ENCODE data around the gene ASB1.

The ASB1 gene

GRCh38 chr2:238462782-238463396, 36.2 kb downstream of the ASB1 start:
- no peaks in the 10 kb centered on the region for H3K27me3 ChIP-seq (ENCODE audit: insufficient read depth, insufficient read length)
- no peaks in the 10 kb centered on the region for H3K36me3 ChIP-seq (ENCODE audit: insufficient read depth, insufficient read length, low read length)
- no peak for TF ChIP-seq ZNF274 (IDR thresholded peaks at IDR 0.05; ENCODE audit: low read depth, low read length)
- no peak for TF ChIP-seq SUZ12 (IDR thresholded peaks at IDR 0.05; ENCODE audit: extremely low read depth, insufficient read depth, insufficient read length)
- no peak for TF ChIP-seq YY1 (IDR thresholded peaks at IDR 0.05; ENCODE audit: insufficient read depth, insufficient read length)
- H3K4me1 ChIP-seq (ENCODE audit: insufficient read depth, insufficient read length) = no peaks in the 10 kb centered on the region
- DNase-seq (ENCODE audit: low read depth, low spot score) = peak; percentile 32
- no peak overlapping the region for H3K9ac ChIP-seq (ENCODE audit: insufficient read length, low read depth)
- no peak overlapping the region for H3K4me3 ChIP-seq (ENCODE audit: insufficient read length, low read depth)
- H3K9me3 ChIP-seq (ENCODE audit: insufficient read depth, low read length) = no peaks in the 10 kb centered on the region

GRCh38 chr2:238464389-238464788, 37.7 kb downstream of the ASB1 start:
- H3K27me3 ChIP-seq (ENCODE audit: insufficient read depth, insufficient read length) = no peaks in the 10 kb centered on the region
- H3K4me3 ChIP-seq (ENCODE audit: insufficient read length, low read depth) = no peak overlapping the region
- H3K9ac ChIP-seq (ENCODE audit: insufficient read length, low read depth) = no peak overlapping the region
- DNase-seq (ENCODE audit: low read depth, low spot score) = no peak
- no peaks in the 10 kb centered on the region for H3K4me1 ChIP-seq (ENCODE audit: insufficient read depth, insufficient read length)
- H3K36me3 ChIP-seq (ENCODE audit: insufficient read depth, insufficient read length, low read length) = no peaks in the 10 kb centered on the region
- TF ChIP-seq SUZ12 (IDR thresholded peaks at IDR 0.05; ENCODE audit: extremely low read depth, insufficient read depth, insufficient read length) (no peak), ZNF274 (IDR thresholded peaks at IDR 0.05; ENCODE audit: low read depth, low read length) (no peak), YY1 (IDR thresholded peaks at IDR 0.05; ENCODE audit: insufficient read depth, insufficient read length) (no peak)
- no peaks in the 10 kb centered on the region for H3K9me3 ChIP-seq (ENCODE audit: insufficient read depth, low read length)

GRCh38 chr2:238465487-238466242, 38.9 kb downstream of the ASB1 start:
- Histone ChIP-seq H3K27me3 (ENCODE audit: insufficient read depth, insufficient read length) (no peaks in the 10 kb centered on the region), H3K4me3 (ENCODE audit: insufficient read length, low read depth) (no peak overlapping the region), H3K9me3 (ENCODE audit: insufficient read depth, low read length) (no peaks in the 10 kb centered on the region), H3K9ac (ENCODE audit: insufficient read length, low read depth) (no peak overlapping the region), H3K36me3 (ENCODE audit: insufficient read depth, insufficient read length, low read length) (no peaks in the 10 kb centered on the region), H3K4me1 (ENCODE audit: insufficient read depth, insufficient read length) (no peaks in the 10 kb centered on the region)
- no peak for DNase-seq (ENCODE audit: low read depth, low spot score)
- no peak for TF ChIP-seq SUZ12 (IDR thresholded peaks at IDR 0.05; ENCODE audit: extremely low read depth, insufficient read depth, insufficient read length)

- H3K4me1 ChIP-seq (ENCODE audit: insufficient read depth, insufficient read length) = no peaks in the 10 kb centered on the region
- TF ChIP-seq ZNF274 (IDR thresholded peaks at IDR 0.05; ENCODE audit: low read depth, low read length) = no peak
- TF ChIP-seq YY1 (IDR thresholded peaks at IDR 0.05; ENCODE audit: insufficient read depth, insufficient read length) = no peak
- no peak for TF ChIP-seq SUZ12 (IDR thresholded peaks at IDR 0.05; ENCODE audit: extremely low read depth, insufficient read depth, insufficient read length)
- no peak overlapping the region for H3K4me3 ChIP-seq (ENCODE audit: insufficient read length, low read depth)
- no peak for DNase-seq (ENCODE audit: low read depth, low spot score)
- H3K27me3 ChIP-seq (ENCODE audit: insufficient read depth, insufficient read length) = no peaks in the 10 kb centered on the region
- H3K36me3 ChIP-seq (ENCODE audit: insufficient read depth, insufficient read length, low read length) = no peaks in the 10 kb centered on the region
- H3K9me3 ChIP-seq (ENCODE audit: insufficient read depth, low read length) = no peaks in the 10 kb centered on the region
- H3K9ac ChIP-seq (ENCODE audit: insufficient read length, low read depth) = no peak overlapping the region
These were observed 39.6 kb downstream of the ASB1 start for GRCh38 chr2:238466243-238466756.

GRCh38 chr2:238467062-238467461, 40.3 kb downstream of the ASB1 start:
- H3K4me1 ChIP-seq (ENCODE audit: insufficient read depth, insufficient read length) = no peaks in the 10 kb centered on the region
- peaks cover 4% of the 10 kb centered on the region; the same call in 1 of the 2 replicates for H3K9me3 ChIP-seq (ENCODE audit: insufficient read depth, low read length)
- H3K27me3 ChIP-seq (ENCODE audit: insufficient read depth, insufficient read length) = no peaks in the 10 kb centered on the region
- TF ChIP-seq YY1 (IDR thresholded peaks at IDR 0.05; ENCODE audit: insufficient read depth, insufficient read length) (no peak), ZNF274 (IDR thresholded peaks at IDR 0.05; ENCODE audit: low read depth, low read length) (no peak), SUZ12 (IDR thresholded peaks at IDR 0.05; ENCODE audit: extremely low read depth, insufficient read depth, insufficient read length) (no peak)
- no peaks in the 10 kb centered on the region for H3K36me3 ChIP-seq (ENCODE audit: insufficient read depth, insufficient read length, low read length)
- H3K9ac ChIP-seq (ENCODE audit: insufficient read length, low read depth) = no peak overlapping the region
- no peak overlapping the region for H3K4me3 ChIP-seq (ENCODE audit: insufficient read length, low read depth)
- DNase-seq (ENCODE audit: low read depth, low spot score) = no peak

- TF ChIP-seq ZNF274 (IDR thresholded peaks at IDR 0.05; ENCODE audit: low read depth, low read length) (no peak), SUZ12 (IDR thresholded peaks at IDR 0.05; ENCODE audit: extremely low read depth, insufficient read depth, insufficient read length) (no peak), YY1 (IDR thresholded peaks at IDR 0.05; ENCODE audit: insufficient read depth, insufficient read length) (no peak)
- no peak overlapping the region for H3K4me3 ChIP-seq (ENCODE audit: insufficient read length, low read depth)
- H3K4me1 ChIP-seq (ENCODE audit: insufficient read depth, insufficient read length) = no peaks in the 10 kb centered on the region
- no peaks in the 10 kb centered on the region for H3K27me3 ChIP-seq (ENCODE audit: insufficient read depth, insufficient read length)
- no peaks in the 10 kb centered on the region for H3K36me3 ChIP-seq (ENCODE audit: insufficient read depth, insufficient read length, low read length)
- no peak for DNase-seq (ENCODE audit: low read depth, low spot score)
- H3K9ac ChIP-seq (ENCODE audit: insufficient read length, low read depth) = no peak overlapping the region
- H3K9me3 ChIP-seq (ENCODE audit: insufficient read depth, low read length) = peaks cover 11% of the 10 kb centered on the region
These were observed 41.1 kb downstream of the ASB1 start for GRCh38 chr2:238467792-238468191.

GRCh38 chr2:238469155-238469554, 42.4 kb downstream of the ASB1 start:
- Histone ChIP-seq H3K36me3 (ENCODE audit: insufficient read depth, insufficient read length, low read length) (no peaks in the 10 kb centered on the region), H3K9ac (ENCODE audit: insufficient read length, low read depth) (no peak overlapping the region), H3K4me3 (ENCODE audit: insufficient read length, low read depth) (no peak overlapping the region), H3K9me3 (ENCODE audit: insufficient read depth, low read length) (peaks cover 22% of the 10 kb centered on the region), H3K4me1 (ENCODE audit: insufficient read depth, insufficient read length) (no peaks in the 10 kb centered on the region), H3K27me3 (ENCODE audit: insufficient read depth, insufficient read length) (no peaks in the 10 kb centered on the region)
- DNase-seq (ENCODE audit: low read depth, low spot score) = no peak
- TF ChIP-seq SUZ12 (IDR thresholded peaks at IDR 0.05; ENCODE audit: extremely low read depth, insufficient read depth, insufficient read length) = no peak
- no peak for TF ChIP-seq YY1 (IDR thresholded peaks at IDR 0.05; ENCODE audit: insufficient read depth, insufficient read length)
- TF ChIP-seq ZNF274 (IDR thresholded peaks at IDR 0.05; ENCODE audit: low read depth, low read length) = no peak

Measured in NT2/D1 (cell line).